Left ventricle myocardium inferior (tissue), 1 donor: Measurements from ENCODE around the gene PAK6. TPM values are rescaled to one million over a fixed set of nuclear protein-coding genes. Genes with fewer than 3 reads are reported as not detected.

ENCODE experiments used
- DNase-seq: peaks from one replicate; pipeline ENCODE4 v3.0.0-alpha.2; 2020
- H3K27ac ChIP-seq: fragments of 200-600 bp; replicated peaks from 2 replicates; pipeline ENCODE4 v1.8.0; 2021
- H3K27me3 ChIP-seq: fragments of 200-600 bp; 2 replicates; pipeline ENCODE4 v1.8.0; 2021; ENCODE audit warnings: low read depth
- H3K36me3 ChIP-seq: fragments of 200-600 bp; 2 replicates; pipeline ENCODE4 v1.8.0; 2021
- H3K4me1 ChIP-seq: fragments of 200-600 bp; 2 replicates; pipeline ENCODE4 v1.8.0; 2021
- H3K4me3 ChIP-seq: fragments of 200-600 bp; 2 replicates; pipeline ENCODE4 v1.8.0; 2021; ENCODE audit warnings: mild to moderate bottlenecking, moderate library complexity
- H3K9me3 ChIP-seq: fragments of 200-600 bp; replicated peaks from 2 replicates; pipeline ENCODE4 v1.8.0; 2021
- CTCF ChIP-seq: fragments of 200-600 bp; IDR thresholded peaks from 2 replicates; pipeline ENCODE4 v1.8.0; 2021; ENCODE audit warnings: antibody characterized with exemption, mild to moderate bottlenecking, borderline replicate concordance
- intact Hi-C: fragments of 100-400 bp; cut with micrococcal nuclease; formaldehyde crosslinking; loops from one replicate; pipeline ENCODE4 v1.11.0; 2022
- total RNA-seq: library from RNA; stranded (reverse); fragmentation: NEBNext Ultra II Directional; extraction: Animal tissue kit (Norgen Biotek cat#: 25700); gene quantifications from one replicate; pipeline ENCODE4 v1.2.1, GENCODE V29; 2021
- donor health status: DM: no; HTN: yes; CAD: no; lungs with severe emphysema.

PAK6 gene
- total RNA-seq, 1 donor from 2014 or later, result 8.2 TPM

GRCh38 chr15:40300771-40301170, 61.9 kb downstream of the PAK6 start:
- no peaks in the 10 kb centered on the region for H3K36me3 ChIP-seq
- H3K9me3 ChIP-seq, result peaks cover 21% of the 10 kb centered on the region
- TF ChIP-seq CTCF, result no peak
- H3K27me3 ChIP-seq, result peaks cover 5% of the 10 kb centered on the region
- DNase-seq, result no peak
- intact Hi-C loops, result no loop called here
- H3K4me3 ChIP-seq, result no peak overlapping the region
- H3K27ac ChIP-seq, result peak overlapping the region; percentile 43
- peaks cover 28% of the 10 kb centered on the region for H3K4me1 ChIP-seq

GRCh38 chr15:40301467-40302179, 62.8 kb downstream of the PAK6 start:
- Histone ChIP-seq H3K36me3 (no peaks in the 10 kb centered on the region), H3K9me3 (peaks cover 21% of the 10 kb centered on the region), H3K27me3 (peaks cover 5% of the 10 kb centered on the region), H3K4me3 (peak overlapping the region; percentile 30), H3K4me1 (peaks cover 23% of the 10 kb centered on the region), H3K27ac (peak overlapping the region; percentile 43)
- no peak for TF ChIP-seq CTCF
- intact Hi-C loops, result no loop called here
- DNase-seq, result no peak

- H3K27ac ChIP-seq, result no peak overlapping the region
- TF ChIP-seq CTCF, result no peak
- H3K36me3 ChIP-seq, result no peaks in the 10 kb centered on the region
- H3K9me3 ChIP-seq, result peaks cover 21% of the 10 kb centered on the region
- intact Hi-C loops, result no loop called here
- no peak for DNase-seq
- peaks cover 18% of the 10 kb centered on the region for H3K4me1 ChIP-seq
- H3K27me3 ChIP-seq, result peaks cover 5% of the 10 kb centered on the region
- no peak overlapping the region for H3K4me3 ChIP-seq
Measured at GRCh38 chr15:40302288-40302886, 63.5 kb downstream of the PAK6 start.

- peaks cover 21% of the 10 kb centered on the region for H3K9me3 ChIP-seq
- no peaks in the 10 kb centered on the region for H3K36me3 ChIP-seq
- peaks cover 24% of the 10 kb centered on the region for H3K4me1 ChIP-seq
- intact Hi-C loops, result no loop called here
- DNase-seq, result no peak
- peaks cover 5% of the 10 kb centered on the region for H3K27me3 ChIP-seq
- no peak overlapping the region for H3K4me3 ChIP-seq
- TF ChIP-seq CTCF, result no peak
- H3K27ac ChIP-seq, result no peak overlapping the region
Measured at GRCh38 chr15:40302981-40303380, 64.1 kb downstream of the PAK6 start.

GRCh38 chr15:40303576-40303975, 64.7 kb downstream of the PAK6 start:
- intact Hi-C loops, result no loop called here
- TF ChIP-seq CTCF, result no peak
- DNase-seq, result no peak
- Histone ChIP-seq H3K9me3 (peaks cover 21% of the 10 kb centered on the region), H3K4me1 (peaks cover 26% of the 10 kb centered on the region), H3K36me3 (no peaks in the 10 kb centered on the region), H3K27me3 (peaks cover 7% of the 10 kb centered on the region), H3K27ac (no peak overlapping the region), H3K4me3 (no peak overlapping the region)
